DOHH2 (cell line): ENCODE data around the gene COP1.

Experiments
- EZH2phosphoT487 ChIP-seq: fragments of 200-600 bp; sonication (generic); IDR thresholded peaks from 2 replicates; pipeline ENCODE4 v1.6.1; 2017; ENCODE audit warnings: borderline replicate concordance, mild to moderate bottlenecking, antibody characterized with exemption, low read length, moderate library complexity, mixed read lengths
- TF ChIP-seq, protein P1 (sequence below): fragments of 200-600 bp; sonication (generic); IDR thresholded peaks from one replicate; pipeline ENCODE4 v1.5.1; 2014; ENCODE audit warnings: antibody characterized with exemption, mild to moderate bottlenecking, low read depth, low read length; ENCODE audit not compliant: poor library complexity, severe bottlenecking

DNA sequence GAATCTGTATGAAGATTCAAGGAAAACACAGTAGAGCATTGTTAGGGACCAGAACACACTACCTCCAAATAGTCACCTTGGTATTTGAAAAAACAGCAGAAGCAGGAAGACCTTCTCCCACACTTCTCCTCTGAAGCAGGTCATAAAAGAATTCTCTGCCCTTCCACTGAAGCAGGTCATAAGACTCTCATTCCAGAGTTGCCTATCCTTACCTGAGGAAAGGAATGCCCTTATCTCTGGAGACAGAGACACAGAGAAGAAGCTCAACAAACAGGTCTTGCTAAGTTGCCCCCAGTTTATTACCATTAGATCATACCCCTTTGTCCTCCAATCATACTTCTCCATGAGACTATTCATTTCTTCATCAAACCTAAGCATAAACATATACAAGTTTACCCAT is 237.9 kb downstream of the COP1 start:
- TF ChIP-seq, protein P1, sequence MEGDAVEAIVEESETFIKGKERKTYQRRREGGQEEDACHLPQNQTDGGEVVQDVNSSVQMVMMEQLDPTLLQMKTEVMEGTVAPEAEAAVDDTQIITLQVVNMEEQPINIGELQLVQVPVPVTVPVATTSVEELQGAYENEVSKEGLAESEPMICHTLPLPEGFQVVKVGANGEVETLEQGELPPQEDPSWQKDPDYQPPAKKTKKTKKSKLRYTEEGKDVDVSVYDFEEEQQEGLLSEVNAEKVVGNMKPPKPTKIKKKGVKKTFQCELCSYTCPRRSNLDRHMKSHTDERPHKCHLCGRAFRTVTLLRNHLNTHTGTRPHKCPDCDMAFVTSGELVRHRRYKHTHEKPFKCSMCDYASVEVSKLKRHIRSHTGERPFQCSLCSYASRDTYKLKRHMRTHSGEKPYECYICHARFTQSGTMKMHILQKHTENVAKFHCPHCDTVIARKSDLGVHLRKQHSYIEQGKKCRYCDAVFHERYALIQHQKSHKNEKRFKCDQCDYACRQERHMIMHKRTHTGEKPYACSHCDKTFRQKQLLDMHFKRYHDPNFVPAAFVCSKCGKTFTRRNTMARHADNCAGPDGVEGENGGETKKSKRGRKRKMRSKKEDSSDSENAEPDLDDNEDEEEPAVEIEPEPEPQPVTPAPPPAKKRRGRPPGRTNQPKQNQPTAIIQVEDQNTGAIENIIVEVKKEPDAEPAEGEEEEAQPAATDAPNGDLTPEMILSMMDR = no peak
- no peak for TF ChIP-seq EZH2phosphoT487
